ENCODE measurements around the gene CCL8. TPM values are rescaled to one million over a fixed set of nuclear protein-coding genes. Genes with fewer than 3 reads are reported as not detected.

Gene CCL8
- not detected for total RNA-seq

DNA sequence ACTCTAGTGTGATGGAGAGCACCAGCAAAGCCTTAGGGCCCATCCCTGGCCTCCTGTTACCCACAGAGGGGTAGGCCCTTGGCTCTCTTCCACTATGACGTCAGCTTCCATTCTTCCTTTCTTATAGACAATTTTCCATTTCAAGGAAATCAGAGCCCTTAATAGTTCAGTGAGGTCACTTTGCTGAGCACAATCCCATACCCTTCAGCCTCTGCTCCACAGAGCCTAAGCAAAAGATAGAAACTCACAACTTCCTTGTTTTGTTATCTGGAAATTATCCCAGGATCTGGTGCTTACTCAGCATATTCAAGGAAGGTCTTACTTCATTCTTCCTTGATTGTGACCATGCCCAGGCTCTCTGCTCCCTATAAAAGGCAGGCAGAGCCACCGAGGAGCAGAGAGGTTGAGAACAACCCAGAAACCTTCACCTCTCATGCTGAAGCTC lies at the start of gene CCL8:
Gene CCL8, plus strand, starts transcription at position 397 of the 445 bp plus-strand sequence. CDS start 67 bp downstream, outside the sequence.
- ATAC-seq = no peak
- peaks cover 13% of the 10 kb centered on the region for H3K27me3 Mint-ChIP-seq (ENCODE audit: low read depth)
- H3K4me1 Mint-ChIP-seq (ENCODE audit: low read depth) = no peaks in the 10 kb centered on the region
- no peak within 1 kb of the TSS for H3K4me3 Mint-ChIP-seq
- no peak for DNase-seq
- no peaks in the 10 kb centered on the region for H3K36me3 Mint-ChIP-seq (ENCODE audit: insufficient read depth)
- peaks cover 3% of the 10 kb centered on the region for H3K9me3 Mint-ChIP-seq

- Mint-ChIP-seq H3K4me1 (ENCODE audit: low read depth) (no peaks in the 10 kb centered on the region), H3K27me3 (ENCODE audit: low read depth) (peaks cover 47% of the 10 kb centered on the region), H3K4me3 (no peak within 1 kb of the TSS), H3K9me3 (no peaks in the 10 kb centered on the region), H3K36me3 (ENCODE audit: insufficient read depth) (no peaks in the 10 kb centered on the region)
- ATAC-seq (no peak), DNase-seq (no peak)
These were observed 49.3 kb upstream of the CCL8 start, which contains the start of gene CCL7 for GRCh38 chr17:34269969-34270368. TSS of gene CCL7 (plus strand) at chr17:34270221. CDS start at chr17:34270291, 70 bp downstream.

DNA sequence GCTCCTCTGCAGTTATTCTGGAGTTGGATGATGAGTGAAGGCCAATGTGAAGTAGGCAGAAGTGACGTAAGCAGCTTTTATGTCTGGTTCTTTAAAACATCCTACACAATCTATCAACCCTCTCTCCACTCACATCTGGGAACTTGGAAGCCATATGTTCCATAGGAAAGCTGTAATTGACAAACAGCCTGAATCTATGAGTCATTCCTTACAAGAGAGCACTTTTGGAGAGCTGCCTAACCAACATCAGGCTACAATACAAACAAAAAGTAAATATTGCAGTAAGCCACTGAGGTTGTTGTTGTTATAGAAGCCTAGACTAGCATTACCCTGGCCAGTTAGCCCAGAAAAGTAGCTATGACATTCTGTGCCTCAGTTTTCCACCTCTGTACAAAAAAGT lies 43.4 kb upstream of the CCL8 start:
- Mint-ChIP-seq H3K36me3 (ENCODE audit: insufficient read depth) (no peaks in the 10 kb centered on the region), H3K4me3 (no peak overlapping the region), H3K4me1 (ENCODE audit: low read depth) (no peaks in the 10 kb centered on the region), H3K9me3 (no peaks in the 10 kb centered on the region), H3K27me3 (ENCODE audit: low read depth) (peaks cover 52% of the 10 kb centered on the region)
- DNase-seq (no peak), ATAC-seq (no peak)

DNA sequence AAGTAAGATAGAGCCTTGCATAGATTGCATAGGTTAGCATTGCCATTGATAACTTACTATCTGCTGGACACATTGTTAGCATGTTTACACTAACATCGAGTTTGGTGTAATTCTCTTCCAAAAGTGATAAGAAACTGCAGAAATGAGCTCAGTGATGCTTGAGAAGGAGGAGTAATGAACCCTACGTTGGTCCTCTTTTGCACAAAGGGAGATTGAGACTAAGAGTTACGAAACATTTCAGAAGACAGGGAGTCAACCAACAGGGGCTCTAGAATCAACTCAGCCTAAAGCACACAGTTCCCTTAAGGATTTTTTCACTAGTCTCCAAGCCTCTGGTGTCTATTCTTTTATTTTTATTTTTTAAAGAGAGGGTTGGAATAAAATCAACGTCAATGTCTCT lies 42.4 kb upstream of the CCL8 start:
- H3K4me3 Mint-ChIP-seq = no peak overlapping the region
- no peak for ATAC-seq
- no peaks in the 10 kb centered on the region for H3K9me3 Mint-ChIP-seq
- no peak for DNase-seq
- H3K36me3 Mint-ChIP-seq (ENCODE audit: insufficient read depth) = no peaks in the 10 kb centered on the region
- no peaks in the 10 kb centered on the region for H3K4me1 Mint-ChIP-seq (ENCODE audit: low read depth)
- H3K27me3 Mint-ChIP-seq (ENCODE audit: low read depth) = peaks cover 47% of the 10 kb centered on the region

DNA sequence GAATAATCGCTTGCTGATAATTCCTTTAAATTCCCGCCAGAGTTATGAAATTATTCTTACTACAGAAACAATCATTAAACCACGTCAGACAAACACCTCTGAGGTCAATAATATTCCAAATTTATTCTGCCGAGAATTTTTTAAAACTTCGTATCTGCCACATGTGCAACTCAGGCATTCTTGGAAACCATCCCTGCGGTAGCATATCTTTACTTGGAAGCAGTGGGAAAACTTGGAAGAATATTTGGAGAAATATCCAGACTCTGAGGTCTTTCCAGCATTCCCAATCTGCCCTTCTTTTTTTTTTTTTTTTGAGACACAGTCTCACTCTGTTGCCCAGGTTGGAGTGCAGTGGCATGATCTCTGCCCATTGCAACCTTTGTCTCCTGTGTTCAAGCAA lies 35.7 kb upstream of the CCL8 start:
- Mint-ChIP-seq H3K27me3 (ENCODE audit: low read depth) (peaks cover 16% of the 10 kb centered on the region), H3K36me3 (ENCODE audit: insufficient read depth) (no peaks in the 10 kb centered on the region), H3K4me1 (ENCODE audit: low read depth) (no peaks in the 10 kb centered on the region), H3K9me3 (no peaks in the 10 kb centered on the region), H3K4me3 (no peak overlapping the region)
- no peak for DNase-seq
- ATAC-seq = no peak

- Mint-ChIP-seq H3K9me3 (no peaks in the 10 kb centered on the region), H3K36me3 (ENCODE audit: insufficient read depth) (no peaks in the 10 kb centered on the region), H3K27me3 (ENCODE audit: low read depth) (peaks cover 10% of the 10 kb centered on the region), H3K4me1 (ENCODE audit: low read depth) (no peaks in the 10 kb centered on the region), H3K4me3 (no peak within 1 kb of the TSS)
- ATAC-seq (no peak), DNase-seq (no peak)
These were observed 33.9 kb upstream of the CCL8 start, which contains the start of gene CCL11 for GRCh38 chr17:34285286-34285792. TSS of gene CCL11 (plus strand) at chr17:34285742. CDS start at chr17:34285809, 67 bp downstream.

DNA sequence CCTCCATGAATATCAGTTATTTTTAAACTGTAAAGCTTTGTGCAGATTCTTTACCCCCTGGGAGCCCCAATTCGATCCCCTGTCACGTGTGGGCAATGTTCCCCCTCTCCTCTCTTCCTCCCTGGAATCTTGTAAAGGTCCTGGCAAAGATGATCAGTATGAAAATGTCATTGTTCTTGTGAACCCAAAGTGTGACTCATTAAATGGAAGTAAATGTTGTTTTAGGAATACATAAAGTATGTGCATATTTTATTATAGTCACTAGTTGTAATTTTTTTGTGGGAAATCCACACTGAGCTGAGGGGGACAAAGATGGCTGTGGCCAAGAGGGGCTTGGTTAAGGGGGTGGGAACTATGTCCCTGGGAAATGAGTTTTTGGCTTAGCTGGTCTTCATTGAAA lies 31.4 kb upstream of the CCL8 start:
- ATAC-seq = no peak
- Mint-ChIP-seq H3K27me3 (ENCODE audit: low read depth) (peaks cover 4% of the 10 kb centered on the region), H3K9me3 (no peaks in the 10 kb centered on the region), H3K4me1 (ENCODE audit: low read depth) (no peaks in the 10 kb centered on the region), H3K4me3 (no peak overlapping the region), H3K36me3 (ENCODE audit: insufficient read depth) (no peaks in the 10 kb centered on the region)
- DNase-seq = no peak

GRCh38 chr17:34290586-34290985 lies 28.6 kb upstream of the CCL8 start:
- no peak overlapping the region for H3K4me3 Mint-ChIP-seq
- no peak for ATAC-seq
- H3K36me3 Mint-ChIP-seq (ENCODE audit: insufficient read depth) = no peaks in the 10 kb centered on the region
- H3K4me1 Mint-ChIP-seq (ENCODE audit: low read depth) = no peaks in the 10 kb centered on the region
- H3K9me3 Mint-ChIP-seq = no peaks in the 10 kb centered on the region
- H3K27me3 Mint-ChIP-seq (ENCODE audit: low read depth) = peaks cover 4% of the 10 kb centered on the region
- no peak for DNase-seq

- ATAC-seq (peak in 1 of 2 donors; percentile 37), DNase-seq (no peak)
- Mint-ChIP-seq H3K4me1 (ENCODE audit: low read depth) (no peaks in the 10 kb centered on the region), H3K9me3 (no peaks in the 10 kb centered on the region), H3K27me3 (ENCODE audit: low read depth) (peaks cover 3% of the 10 kb centered on the region), H3K36me3 (ENCODE audit: insufficient read depth) (no peaks in the 10 kb centered on the region), H3K4me3 (no peak overlapping the region)
These were observed 27.4 kb upstream of the CCL8 start for GRCh38 chr17:34291721-34292348.

DNA sequence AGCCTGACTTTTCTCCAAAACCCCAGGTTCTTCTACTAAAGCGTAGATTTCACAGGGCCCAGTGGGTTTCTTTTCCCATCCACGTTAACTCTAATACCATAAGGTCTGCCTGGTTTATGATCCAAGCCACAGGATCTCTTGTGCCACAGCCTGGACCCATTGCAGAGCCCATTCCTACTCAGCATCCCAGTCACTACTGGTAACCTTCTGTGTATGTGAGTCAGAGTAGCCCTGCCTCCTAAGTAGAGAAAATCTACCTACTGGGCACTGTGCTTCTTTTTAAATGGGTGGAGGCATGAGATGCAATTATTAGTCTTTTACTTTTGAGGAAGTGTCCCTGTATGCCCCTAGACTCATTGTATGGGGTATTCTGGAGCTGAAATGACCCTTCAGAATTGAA lies 20.2 kb upstream of the CCL8 start:
- ATAC-seq (no peak), DNase-seq (no peak)
- H3K9me3 Mint-ChIP-seq = no peaks in the 10 kb centered on the region
- H3K4me1 Mint-ChIP-seq (ENCODE audit: low read depth) = no peaks in the 10 kb centered on the region
- H3K36me3 Mint-ChIP-seq (ENCODE audit: insufficient read depth) = no peaks in the 10 kb centered on the region
- no peak overlapping the region for H3K4me3 Mint-ChIP-seq
- H3K27me3 Mint-ChIP-seq (ENCODE audit: low read depth) = peaks cover 19% of the 10 kb centered on the region

DNA sequence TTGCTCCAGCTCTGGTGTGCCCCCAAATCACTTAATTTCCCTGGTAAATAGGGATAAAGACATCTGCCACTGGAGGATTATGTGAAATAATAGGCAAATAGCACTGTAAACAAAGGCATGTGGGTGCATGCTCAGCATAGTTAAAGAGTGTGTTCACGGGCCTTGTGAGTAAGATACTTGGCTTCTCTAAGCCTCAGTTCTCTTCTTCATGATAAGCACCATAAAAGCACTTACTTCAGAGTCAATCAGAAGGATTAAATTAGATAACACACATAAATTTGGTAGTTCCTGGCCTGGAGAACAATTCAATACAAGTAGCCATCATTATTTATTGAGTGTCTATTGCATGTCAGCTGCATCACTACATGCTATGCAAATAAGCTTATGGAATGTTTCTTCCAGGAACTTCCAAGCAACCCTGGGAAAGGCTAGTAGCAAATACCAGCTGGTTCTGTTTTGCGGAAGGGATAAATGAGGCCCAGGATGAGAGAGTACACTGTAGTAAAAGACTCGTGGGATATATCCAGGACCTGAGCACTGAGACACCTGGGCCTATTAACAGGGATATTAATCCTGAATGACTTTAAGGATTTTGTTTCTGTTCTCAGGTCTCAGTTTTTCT lies 19.2 kb upstream of the CCL8 start:
- no peak for ATAC-seq
- no peaks in the 10 kb centered on the region for H3K4me1 Mint-ChIP-seq (ENCODE audit: low read depth)
- H3K27me3 Mint-ChIP-seq (ENCODE audit: low read depth) = peaks cover 19% of the 10 kb centered on the region
- no peak for DNase-seq
- no peaks in the 10 kb centered on the region for H3K9me3 Mint-ChIP-seq
- H3K4me3 Mint-ChIP-seq = no peak overlapping the region
- no peaks in the 10 kb centered on the region for H3K36me3 Mint-ChIP-seq (ENCODE audit: insufficient read depth)

- H3K27me3 Mint-ChIP-seq (ENCODE audit: low read depth) = peaks cover 17% of the 10 kb centered on the region
- H3K9me3 Mint-ChIP-seq = no peaks in the 10 kb centered on the region
- H3K4me1 Mint-ChIP-seq (ENCODE audit: low read depth) = no peaks in the 10 kb centered on the region
- H3K36me3 Mint-ChIP-seq (ENCODE audit: insufficient read depth) = no peaks in the 10 kb centered on the region
- no peak for ATAC-seq
- no peak overlapping the region for H3K4me3 Mint-ChIP-seq
- DNase-seq = no peak
These were observed 18.4 kb upstream of the CCL8 start for GRCh38 chr17:34300652-34301370.

GRCh38 chr17:34301986-34302385 lies 17.2 kb upstream of the CCL8 start:
- no peaks in the 10 kb centered on the region for H3K36me3 Mint-ChIP-seq (ENCODE audit: insufficient read depth)
- DNase-seq = no peak
- H3K27me3 Mint-ChIP-seq (ENCODE audit: low read depth) = peaks cover 17% of the 10 kb centered on the region
- H3K4me1 Mint-ChIP-seq (ENCODE audit: low read depth) = no peaks in the 10 kb centered on the region
- ATAC-seq = no peak
- H3K4me3 Mint-ChIP-seq = no peak overlapping the region
- H3K9me3 Mint-ChIP-seq = no peaks in the 10 kb centered on the region

DNA sequence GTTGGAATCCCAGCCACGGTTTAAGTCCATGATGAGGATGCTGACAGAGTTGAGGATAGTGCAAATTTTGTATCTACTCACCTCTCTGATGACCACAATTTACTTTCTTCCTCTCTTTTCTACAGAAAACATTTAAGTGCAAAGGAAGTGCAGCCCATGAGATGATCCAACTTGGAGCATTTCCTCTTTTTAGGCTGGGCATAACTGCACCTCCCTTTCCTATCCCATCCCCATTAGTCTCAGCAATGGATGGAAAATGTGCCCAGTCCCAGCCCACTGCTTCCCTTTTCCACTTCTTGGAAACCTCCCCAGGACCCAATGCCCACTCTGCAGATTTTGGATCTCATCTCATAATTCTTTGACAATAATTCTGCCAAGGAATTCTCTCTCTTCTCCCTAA lies 16.6 kb upstream of the CCL8 start:
- H3K36me3 Mint-ChIP-seq (ENCODE audit: insufficient read depth) = no peaks in the 10 kb centered on the region
- no peaks in the 10 kb centered on the region for H3K4me1 Mint-ChIP-seq (ENCODE audit: low read depth)
- DNase-seq = no peak
- H3K9me3 Mint-ChIP-seq = no peaks in the 10 kb centered on the region
- no peak overlapping the region for H3K4me3 Mint-ChIP-seq
- ATAC-seq = no peak
- H3K27me3 Mint-ChIP-seq (ENCODE audit: low read depth) = peaks cover 17% of the 10 kb centered on the region

Data from activated T-cell treated with anti-CD3 and anti-CD28 coated beads, Interleukin-2, amount 50 U/mL, for 4 hours (primary cell).